Myocyte (in vitro differentiated cells): ENCODE measurements around the gene OR8B12. TPM values are rescaled to one million over a fixed set of nuclear protein-coding genes. Genes with fewer than 3 reads are reported as not detected.
"Not testable (repeated sequence)": the region's sequence is repeated elsewhere in the genome, so short reads cannot be mapped to it uniquely, and the experiment has no call there.

ENCODE experiments used
- DNase-seq: peaks from one replicate; pipeline ENCODE4 v3.0.0-alpha.2; 2012; ENCODE audit warnings: low read depth
- total RNA-seq: library from RNA; depleted of rRNA; stranded (reverse); fragments of >200 nt; gene quantifications from 2 replicates; pipeline ENCODE4 v1.2.3, GENCODE V29; 2014

Gene OR8B12
- total RNA-seq, 1 donor from 2014 or later, result not detected

- DNase-seq, result no peak
Measured at GRCh38 chr11:124533626-124534025, 9.8 kb downstream of the OR8B12 start.

GRCh38 chr11:124520550-124520854 lies 23.0 kb downstream of the OR8B12 start:
- no peak for DNase-seq

- no peak for DNase-seq
Measured at GRCh38 chr11:124519850-124520549, 23.5 kb downstream of the OR8B12 start.

- no peak for DNase-seq
Measured at GRCh38 chr11:124518989-124519451, 24.4 kb downstream of the OR8B12 start.

GRCh38 chr11:124517314-124517713 lies 26.1 kb downstream of the OR8B12 start:
- DNase-seq, result no peak

GRCh38 chr11:124514675-124515074 lies 28.8 kb downstream of the OR8B12 start:
- not testable (repeated sequence) for DNase-seq

GRCh38 chr11:124514131-124514530 lies 29.3 kb downstream of the OR8B12 start:
- DNase-seq, result no peak

GRCh38 chr11:124511745-124512144 lies 31.7 kb downstream of the OR8B12 start:
- no peak for DNase-seq

- DNase-seq, result no peak
Measured at GRCh38 chr11:124510279-124510678, 33.2 kb downstream of the OR8B12 start.

GRCh38 chr11:124499711-124500110 lies 43.7 kb downstream of the OR8B12 start:
- no peak for DNase-seq

- DNase-seq, result no peak
Measured at GRCh38 chr11:124493016-124493655, 50.3 kb downstream of the OR8B12 start.

Other genes starting within 250 kb of the OR8B12 start
- gene OR8D1, start 229.7 kb downstream of the OR8B12 start, total RNA-seq, result not detected in 2 replicates
- gene OR8D2, start 223.5 kb downstream of the OR8B12 start, total RNA-seq, result not detected in 2 replicates
- not detected in 2 replicates for gene OR8B2, start 159.2 kb downstream of the OR8B12 start, total RNA-seq
- gene OR8B3, start 144.6 kb downstream of the OR8B12 start, total RNA-seq, result not detected in 2 replicates
- not detected in 2 replicates for gene OR8B4, start 118.8 kb downstream of the OR8B12 start, total RNA-seq
- gene OR8B8, start 98.0 kb downstream of the OR8B12 start, total RNA-seq, result not detected in 2 replicates
- gene OR8A1, start 26.3 kb upstream of the OR8B12 start, total RNA-seq, result not detected in 2 replicates
- not detected in 2 replicates for gene PANX3, start 67.8 kb upstream of the OR8B12 start, total RNA-seq
- gene TBRG1, start 79.2 kb upstream of the OR8B12 start, total RNA-seq, result 21.7 and 23.8 TPM in 2 replicates
- 14.4 and 14.8 TPM in 2 replicates for gene SIAE, start 130.1 kb upstream of the OR8B12 start, total RNA-seq
- gene SPA17, start 130.2 kb upstream of the OR8B12 start, total RNA-seq, result 4.6 and 7.7 TPM in 2 replicates
- not detected in 2 replicates for gene NRGN, start 196.3 kb upstream of the OR8B12 start, total RNA-seq
- not detected in 2 replicates for gene VSIG2, start 208.6 kb upstream of the OR8B12 start, total RNA-seq
- gene ESAM, start 218.6 kb upstream of the OR8B12 start, total RNA-seq, result 0.08 and 0.26 TPM in 2 replicates